ENCODE measurements around the gene USP19. TPM values are rescaled to one million over a fixed set of nuclear protein-coding genes. Genes with fewer than 3 reads are reported as not detected.

The USP19 gene
- total RNA-seq, 1 experiment from 2014 or later = 92.8 TPM

DNA sequence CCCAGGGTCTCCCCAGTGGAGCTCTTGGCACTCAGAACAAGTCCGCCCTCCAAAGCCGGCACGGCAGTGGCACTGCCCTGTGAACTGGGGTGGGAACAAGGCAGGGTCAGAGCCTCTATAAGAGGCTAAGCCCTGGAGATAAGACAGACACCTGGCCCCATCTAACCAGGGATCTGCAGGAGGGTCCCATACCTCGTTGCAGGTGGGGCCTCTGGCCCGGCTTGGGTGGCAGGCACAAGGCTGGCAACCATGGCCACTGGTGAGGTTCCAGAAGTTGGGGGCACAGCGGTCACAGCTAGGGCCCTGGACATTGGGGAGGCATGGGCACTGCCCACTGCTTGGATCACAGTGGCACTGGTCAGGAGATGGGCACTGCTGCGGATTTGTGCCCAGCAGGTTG lies 3.6 kb upstream of the USP19 start:
- CTCF ChIA-PET = no interaction called here
- ATAC-seq (no peak), DNase-seq (ENCODE audit: low read depth, low spot score) (no peak)
- Histone ChIP-seq H3K9me3 (ENCODE audit: control insufficient read depth in 1 of 2, insufficient read depth in 1 of 2, low read depth in 1 of 2, low read length in 2 of 2) (no peaks in the 10 kb centered on the region), H3K27ac (ENCODE audit: low read depth, low read length) (no peak overlapping the region), H3K27me3 (ENCODE audit: insufficient read depth, low read length) (no peaks in the 10 kb centered on the region), H3K9ac (ENCODE audit: low read length) (no peak overlapping the region), H3K4me3 (replicated peaks in 1 of 2; ENCODE audit: low read depth in 1 of 2, low read length in 2 of 2) (no peak overlapping the region), H4K20me1 (ENCODE audit: insufficient read depth) (no peaks in the 10 kb centered on the region), H3K9me2 (ENCODE audit: insufficient read depth) (no peaks in the 10 kb centered on the region), H2AFZ (ENCODE audit: low read depth, low read length, poor library complexity, severe bottlenecking) (no peak overlapping the region), H3K79me2 (ENCODE audit: insufficient read depth, low read length) (peaks cover 13% of the 10 kb centered on the region), H3K4me1 (ENCODE audit: control insufficient read depth in 1 of 2, insufficient read depth in 2 of 2, low read length in 2 of 2) (peaks cover 4 to 13% of the 10 kb centered on the region in 2 experiments), H3K36me3 (ENCODE audit: control insufficient read depth in 1 of 2, insufficient read depth in 2 of 2, low read length in 2 of 2) (peaks cover 6 to 8% of the 10 kb centered on the region in 2 experiments; a peak in 3 of 4 replicates), H3K4me2 (ENCODE audit: low read length) (no peak overlapping the region)
- POLR2A ChIA-PET = no interaction called here
- intact Hi-C loops (cut with micrococcal nuclease) = no loop called here
- BruUV-seq (replicated peaks) = no TSS peak
- TF ChIP-seq, protein P1, sequence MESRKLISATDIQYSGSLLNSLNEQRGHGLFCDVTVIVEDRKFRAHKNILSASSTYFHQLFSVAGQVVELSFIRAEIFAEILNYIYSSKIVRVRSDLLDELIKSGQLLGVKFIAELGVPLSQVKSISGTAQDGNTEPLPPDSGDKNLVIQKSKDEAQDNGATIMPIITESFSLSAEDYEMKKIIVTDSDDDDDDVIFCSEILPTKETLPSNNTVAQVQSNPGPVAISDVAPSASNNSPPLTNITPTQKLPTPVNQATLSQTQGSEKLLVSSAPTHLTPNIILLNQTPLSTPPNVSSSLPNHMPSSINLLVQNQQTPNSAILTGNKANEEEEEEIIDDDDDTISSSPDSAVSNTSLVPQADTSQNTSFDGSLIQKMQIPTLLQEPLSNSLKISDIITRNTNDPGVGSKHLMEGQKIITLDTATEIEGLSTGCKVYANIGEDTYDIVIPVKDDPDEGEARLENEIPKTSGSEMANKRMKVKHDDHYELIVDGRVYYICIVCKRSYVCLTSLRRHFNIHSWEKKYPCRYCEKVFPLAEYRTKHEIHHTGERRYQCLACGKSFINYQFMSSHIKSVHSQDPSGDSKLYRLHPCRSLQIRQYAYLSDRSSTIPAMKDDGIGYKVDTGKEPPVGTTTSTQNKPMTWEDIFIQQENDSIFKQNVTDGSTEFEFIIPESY (IDR thresholded peaks at IDR 0.05; ENCODE audit: extremely low read depth, insufficient replicate concordance, low read length) = no peak
- RAD21 ChIA-PET (ENCODE audit: low non-redundant PET in 1 of 2, low total read pairs in 2 of 2, uncharacterized antibody in 2 of 2, unreplicated experiment in 2 of 2) = no interaction called here

DNA sequence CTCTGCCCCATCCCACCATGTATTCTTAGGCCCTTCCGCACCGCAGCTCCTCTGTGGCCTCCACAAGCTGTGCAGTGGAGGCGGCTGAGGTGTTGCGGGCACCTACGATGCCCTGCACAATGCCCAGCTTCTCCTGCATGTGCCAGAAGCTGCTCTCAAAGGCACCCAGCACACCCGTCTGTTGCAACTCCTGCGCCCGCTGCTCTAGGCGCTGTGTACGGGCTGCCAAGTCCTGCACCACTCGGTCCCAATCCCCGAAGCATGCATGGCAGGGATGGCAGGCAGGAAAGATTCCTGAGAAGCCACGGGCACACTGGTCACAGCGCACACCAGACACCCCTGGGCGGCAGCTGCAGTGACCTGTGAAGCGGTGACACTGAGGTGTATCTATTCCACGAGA lies 3.1 kb upstream of the USP19 start:
- DNase-seq (ENCODE audit: low read depth, low spot score) = no peak
- POLR2A ChIA-PET = no interaction called here
- Histone ChIP-seq H3K27ac (ENCODE audit: low read depth, low read length) (no peak overlapping the region), H2AFZ (ENCODE audit: low read depth, low read length, poor library complexity, severe bottlenecking) (no peak overlapping the region), H3K36me3 (ENCODE audit: control insufficient read depth in 1 of 2, insufficient read depth in 2 of 2, low read length in 2 of 2) (peaks cover 7 to 8% of the 10 kb centered on the region in 2 experiments; a peak in 3 of 4 replicates), H3K4me2 (ENCODE audit: low read length) (no peak overlapping the region), H3K27me3 (ENCODE audit: insufficient read depth, low read length) (no peaks in the 10 kb centered on the region), H3K9me2 (ENCODE audit: insufficient read depth) (no peaks in the 10 kb centered on the region), H3K4me1 (ENCODE audit: control insufficient read depth in 1 of 2, insufficient read depth in 2 of 2, low read length in 2 of 2) (peaks cover 7 to 14% of the 10 kb centered on the region in 2 experiments), H3K79me2 (ENCODE audit: insufficient read depth, low read length) (peaks cover 18% of the 10 kb centered on the region), H4K20me1 (ENCODE audit: insufficient read depth) (no peaks in the 10 kb centered on the region), H3K4me3 (replicated peaks in 1 of 2; ENCODE audit: low read depth in 1 of 2, low read length in 2 of 2) (no peak overlapping the region), H3K9ac (ENCODE audit: low read length) (no peak overlapping the region), H3K9me3 (ENCODE audit: control insufficient read depth in 1 of 2, insufficient read depth in 1 of 2, low read depth in 1 of 2, low read length in 2 of 2) (no peaks in the 10 kb centered on the region)
- no TSS peak for BruUV-seq (replicated peaks)
- no peak for ATAC-seq
- no peak for TF ChIP-seq SRF (IDR thresholded peaks at IDR 0.05; ENCODE audit: low read depth)
- no peak for TF ChIP-seq CTCF (IDR thresholded peaks at IDR 0.05 in 2 of 3, conservative IDR thresholded peaks at IDR 0.05 in 1 of 3; ENCODE audit: borderline replicate concordance in 1 of 3, insufficient read depth in 1 of 3, low read depth in 2 of 3, low read length in 2 of 3)
- intact Hi-C loops (cut with micrococcal nuclease) = no loop called here
- CTCF ChIA-PET = no interaction called here
- RAD21 ChIA-PET (ENCODE audit: low non-redundant PET in 1 of 2, low total read pairs in 2 of 2, uncharacterized antibody in 2 of 2, unreplicated experiment in 2 of 2) = no interaction called here
